HG03045 (cell line): ENCODE results near the gene EDC4.
"Not testable (repeated sequence)": the region's sequence is repeated elsewhere in the genome, so short reads cannot be mapped to it uniquely, and the experiment has no call there.

ENCODE experiments used
- ATAC-seq: cut with Tn5 transposase; IDR thresholded peaks from one replicate; pipeline ENCODE4 v1.9.1; 2021; ENCODE audit warnings: mild to moderate bottlenecking, moderate library complexity; ENCODE audit not compliant: unreplicated experiment

Gene EDC4

GRCh38 chr16:67909056-67909742 lies 36.3 kb downstream of the EDC4 start:
- no peak for ATAC-seq

- peak; percentile 55 for ATAC-seq
These were observed 37.3 kb downstream of the EDC4 start for GRCh38 chr16:67910158-67910557.

DNA sequence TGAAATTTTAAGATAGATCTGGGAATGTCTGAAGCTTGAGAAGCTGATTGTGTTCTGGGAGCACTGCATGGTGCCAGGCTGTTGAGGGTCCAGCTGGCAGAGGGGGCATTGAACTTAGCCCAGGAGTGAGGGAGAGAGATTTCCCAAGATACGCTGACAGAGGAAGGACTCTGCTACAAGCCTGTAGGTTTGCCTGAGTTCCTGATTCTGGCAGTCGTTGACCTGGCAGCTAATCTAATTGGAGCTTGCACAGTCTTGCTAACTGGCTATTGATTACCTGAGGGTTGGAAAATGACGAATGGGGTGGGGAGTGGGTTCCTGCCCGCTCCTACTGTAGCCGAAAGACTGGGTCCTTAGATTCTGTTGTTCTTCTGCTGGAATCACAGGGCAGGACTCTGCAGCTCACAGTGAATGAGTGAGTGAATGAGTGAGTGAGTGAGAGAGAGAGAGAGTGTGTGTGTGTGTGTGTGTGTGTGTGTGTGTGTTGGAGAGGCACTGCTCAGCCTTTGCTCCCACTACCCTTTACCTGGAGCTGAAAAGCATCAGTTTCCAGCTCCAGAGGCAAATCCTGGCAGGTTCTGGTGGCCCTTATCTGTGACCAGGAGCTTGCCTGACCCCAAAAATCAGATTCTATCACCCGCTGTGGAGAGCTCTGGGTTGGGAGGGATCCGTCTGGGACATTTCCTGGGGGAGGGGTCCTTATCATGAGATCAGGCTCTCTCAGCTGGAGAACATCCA lies 42.1 kb downstream of the EDC4 start:
- ATAC-seq = no peak

DNA sequence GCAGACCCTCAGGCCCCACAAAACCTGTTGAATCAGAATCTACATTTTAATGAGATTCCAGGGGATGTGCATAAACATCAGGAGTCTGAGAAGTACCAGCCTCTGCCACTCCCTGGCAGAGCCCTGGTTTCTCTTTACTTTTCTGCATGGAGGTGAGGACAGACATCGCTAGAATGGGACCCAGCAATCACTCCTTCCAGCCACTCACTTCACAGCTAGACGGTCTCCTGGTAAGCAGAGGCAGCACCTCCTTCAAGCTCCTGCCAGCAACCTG lies 42.6 kb downstream of the EDC4 start:
- not testable (repeated sequence) for ATAC-seq

- no peak for ATAC-seq
These were observed 43.2 kb downstream of the EDC4 start for GRCh38 chr16:67915831-67916723.

- ATAC-seq = no peak
These were observed 44.4 kb downstream of the EDC4 start for GRCh38 chr16:67917140-67917851.

- ATAC-seq = no peak
These were observed 45.0 kb downstream of the EDC4 start for GRCh38 chr16:67917852-67918236.

DNA sequence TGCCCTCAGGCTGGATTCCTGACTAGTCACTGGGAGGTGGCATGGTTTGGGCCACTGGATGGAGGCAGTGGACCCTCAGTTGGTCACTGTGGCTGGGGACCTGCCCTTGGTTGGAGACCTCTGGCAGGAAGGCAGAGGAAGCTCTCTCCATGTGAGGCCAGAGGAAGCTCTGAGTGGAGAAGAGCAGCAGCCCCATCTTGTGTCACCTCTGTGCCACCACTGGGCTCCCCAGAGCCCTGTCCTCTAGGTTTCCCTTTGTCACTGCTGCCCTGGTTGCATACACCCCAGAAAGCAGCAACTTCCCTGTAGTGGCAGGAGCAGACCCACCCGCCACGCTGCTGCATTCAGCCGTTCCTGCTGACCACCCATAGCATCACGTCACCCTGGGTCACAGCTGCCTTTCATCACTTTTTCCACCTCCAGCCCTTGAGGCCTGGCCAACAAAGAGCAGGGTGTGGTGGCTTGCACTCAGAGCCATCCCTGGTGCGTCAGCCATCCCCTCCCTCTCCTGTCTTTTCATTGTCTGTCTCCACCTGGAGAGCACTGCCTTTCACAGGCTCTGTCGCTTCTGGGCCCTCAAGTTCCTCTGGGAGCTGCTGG lies 46.9 kb downstream of the EDC4 start:
- no peak for ATAC-seq

GRCh38 chr16:67922221-67922620 lies 49.4 kb downstream of the EDC4 start:
- ATAC-seq = no peak

GRCh38 chr16:67922740-67923139 lies 49.9 kb downstream of the EDC4 start:
- ATAC-seq = no peak

DNA sequence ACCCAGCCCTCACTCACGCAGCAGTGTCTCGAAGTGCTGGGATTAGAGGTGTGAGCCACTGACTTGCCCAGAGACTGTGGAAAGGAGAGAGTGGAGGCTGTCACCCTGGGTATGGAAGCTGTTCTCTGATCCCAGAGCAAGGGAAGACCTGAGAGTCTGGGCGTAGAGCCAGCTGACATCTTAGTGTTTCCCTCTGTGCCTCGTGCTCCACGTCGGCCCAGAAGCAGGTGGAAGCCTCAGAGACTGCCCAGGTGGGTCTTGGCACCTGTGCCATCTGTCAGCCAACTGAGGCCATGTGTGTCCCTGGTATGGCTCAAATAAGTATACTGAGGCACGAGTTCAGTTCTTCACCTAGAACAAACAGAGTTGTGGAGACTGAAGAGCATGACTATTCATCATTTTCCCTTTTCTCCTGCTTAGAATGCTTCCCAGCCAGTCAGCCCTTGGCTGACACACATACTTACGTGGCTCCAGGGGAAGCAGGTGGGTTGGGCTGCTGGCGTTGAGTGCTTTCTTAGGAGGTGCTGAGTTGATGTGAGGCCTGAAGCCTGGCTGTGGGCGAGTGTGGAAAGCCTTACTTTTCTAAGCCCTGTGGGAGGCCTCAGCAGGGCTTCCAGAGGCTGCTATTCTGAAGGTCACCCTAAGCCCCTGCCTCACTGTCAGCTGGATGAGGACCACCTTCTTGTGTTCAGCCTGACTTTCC lies 50.7 kb downstream of the EDC4 start:
- no peak for ATAC-seq

DNA sequence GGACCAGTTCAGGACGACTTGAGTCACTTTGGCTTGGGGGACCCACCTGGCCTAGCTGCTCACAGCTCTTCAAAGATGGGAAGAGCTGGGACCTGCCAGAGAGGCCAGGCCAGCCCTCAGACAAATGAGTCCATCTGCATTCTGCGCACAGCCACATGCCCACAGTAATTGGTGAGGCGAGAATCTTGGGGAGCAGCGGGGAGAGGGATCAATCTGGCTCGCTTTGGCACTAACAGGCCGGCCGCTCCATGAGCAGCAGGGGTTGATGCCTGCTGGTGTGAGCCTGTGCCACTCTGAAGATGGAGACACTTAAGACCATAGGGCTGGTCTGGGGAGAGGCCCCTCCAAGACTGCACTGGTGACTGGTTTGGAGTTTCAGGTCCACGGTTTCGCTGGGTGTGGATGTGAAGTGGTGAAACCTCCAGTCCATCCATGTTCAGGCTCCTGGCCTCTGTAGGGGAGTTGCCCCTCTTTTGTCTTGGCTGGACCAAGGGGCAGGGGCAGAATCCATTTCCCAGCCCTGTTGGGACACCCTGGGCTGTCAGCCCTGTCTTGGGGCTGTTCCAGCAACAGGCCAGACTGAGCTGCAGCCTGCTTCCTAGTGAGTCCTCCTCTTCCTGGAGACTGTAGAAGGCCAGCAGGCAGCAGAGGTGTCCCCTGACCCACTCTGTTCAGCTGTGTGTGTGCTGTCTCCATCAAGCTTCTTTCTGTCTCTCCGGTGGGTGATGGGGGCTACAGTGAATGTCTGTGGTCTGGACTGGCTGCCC lies 51.5 kb downstream of the EDC4 start:
- ATAC-seq = no peak

DNA sequence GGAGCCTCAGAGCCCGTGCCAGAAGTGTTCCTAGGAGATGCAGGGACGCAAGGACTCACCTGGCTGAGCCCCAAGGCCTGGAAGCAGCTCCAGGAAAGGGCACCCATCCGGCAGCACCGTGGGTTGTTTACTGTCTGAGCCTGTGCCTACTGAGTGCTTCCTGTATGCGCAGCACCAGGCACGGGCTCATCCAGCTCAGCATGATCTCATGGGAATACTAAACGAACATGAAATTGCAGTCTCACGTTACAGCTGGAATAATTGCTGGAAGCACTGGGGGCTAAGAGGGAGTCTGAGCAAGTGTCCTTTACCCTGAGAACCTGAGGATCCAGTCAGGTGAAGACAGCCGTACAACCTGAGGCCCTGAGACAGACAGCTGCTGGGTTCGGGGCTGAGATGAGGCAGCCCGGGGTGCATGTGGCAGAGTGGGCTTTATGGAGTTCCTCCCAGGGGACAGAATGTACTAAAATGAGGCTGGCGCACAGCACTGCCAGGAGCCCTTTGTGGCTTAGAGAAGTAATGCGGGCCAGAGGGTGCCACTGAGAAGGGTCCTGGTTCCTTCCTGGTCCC lies 53.4 kb downstream of the EDC4 start:
- no peak for ATAC-seq

DNA sequence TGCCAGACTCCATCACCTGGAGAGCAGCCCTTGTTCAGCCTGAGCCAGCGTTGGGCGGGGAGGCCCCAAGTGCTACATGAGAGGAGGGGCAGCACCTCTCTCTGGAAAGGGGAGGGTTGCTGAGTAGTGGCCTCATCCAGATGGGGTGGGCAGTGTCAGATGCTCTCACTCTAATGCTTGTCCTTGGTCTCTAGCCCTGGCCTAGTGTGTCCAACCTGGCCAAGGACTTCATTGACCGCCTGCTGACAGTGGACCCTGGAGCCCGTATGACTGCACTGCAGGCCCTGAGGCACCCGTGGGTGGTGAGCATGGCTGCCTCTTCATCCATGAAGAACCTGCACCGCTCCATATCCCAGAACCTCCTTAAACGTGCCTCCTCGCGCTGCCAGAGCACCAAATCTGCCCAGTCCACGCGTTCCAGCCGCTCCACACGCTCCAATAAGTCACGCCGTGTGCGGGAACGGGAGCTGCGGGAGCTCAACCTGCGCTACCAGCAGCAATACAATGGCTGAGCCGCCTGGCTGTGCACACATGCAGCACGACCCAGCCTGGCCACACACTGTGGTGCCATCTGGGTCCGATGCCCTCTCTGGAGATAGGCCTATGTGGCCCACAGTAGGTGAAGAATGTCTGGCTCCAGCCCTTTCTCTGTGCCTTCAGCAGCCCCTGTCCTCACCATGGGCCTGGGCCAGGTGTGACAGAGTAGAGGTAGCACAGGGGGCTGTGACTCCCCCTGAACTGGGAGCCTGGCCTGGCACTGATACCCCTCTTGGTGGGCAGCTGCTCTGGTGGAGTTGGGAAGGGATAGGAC lies 54.5 kb downstream of the EDC4 start:
- ATAC-seq = no peak

GRCh38 chr16:67928147-67928546 lies 55.3 kb downstream of the EDC4 start:
- ATAC-seq = no peak

DNA sequence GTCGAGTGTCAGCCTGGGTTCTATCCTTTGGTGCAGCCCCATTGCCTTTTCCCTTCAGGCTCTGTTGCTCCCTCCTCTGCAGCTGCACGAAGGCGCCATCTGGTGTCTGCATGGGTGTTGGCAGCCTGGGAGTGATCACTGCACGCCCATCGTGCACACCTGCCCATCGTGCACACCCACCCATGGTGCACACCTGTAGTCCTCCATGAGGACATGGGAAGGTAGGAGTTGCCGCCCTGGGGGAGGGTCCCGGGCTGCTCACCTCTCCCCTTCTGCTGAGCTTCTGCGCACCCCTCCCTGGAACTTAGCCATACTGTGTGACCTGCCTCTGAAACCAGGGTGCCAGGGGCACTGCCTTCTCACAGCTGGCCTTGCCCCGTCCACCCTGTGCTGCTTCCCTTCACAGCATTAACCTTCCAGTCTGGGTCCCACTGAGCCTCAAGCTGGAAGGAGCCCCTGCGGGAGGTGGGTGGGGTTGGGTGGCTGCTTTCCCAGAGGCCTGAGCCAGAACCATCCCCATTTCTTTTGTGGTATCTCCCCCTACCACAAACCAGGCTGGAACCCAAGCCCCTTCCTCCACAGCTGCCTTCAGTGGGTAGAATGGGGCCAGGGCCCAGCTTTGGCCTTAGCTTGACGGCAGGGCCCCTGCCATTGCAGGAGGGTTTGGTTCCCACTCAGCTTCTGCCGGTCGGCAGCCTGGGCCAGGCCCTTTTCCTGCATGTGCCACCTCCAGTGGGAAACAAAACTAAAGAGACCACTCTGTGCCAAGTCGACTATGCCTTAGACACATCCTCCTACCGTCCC lies 55.9 kb downstream of the EDC4 start:
- ATAC-seq = no peak

DNA sequence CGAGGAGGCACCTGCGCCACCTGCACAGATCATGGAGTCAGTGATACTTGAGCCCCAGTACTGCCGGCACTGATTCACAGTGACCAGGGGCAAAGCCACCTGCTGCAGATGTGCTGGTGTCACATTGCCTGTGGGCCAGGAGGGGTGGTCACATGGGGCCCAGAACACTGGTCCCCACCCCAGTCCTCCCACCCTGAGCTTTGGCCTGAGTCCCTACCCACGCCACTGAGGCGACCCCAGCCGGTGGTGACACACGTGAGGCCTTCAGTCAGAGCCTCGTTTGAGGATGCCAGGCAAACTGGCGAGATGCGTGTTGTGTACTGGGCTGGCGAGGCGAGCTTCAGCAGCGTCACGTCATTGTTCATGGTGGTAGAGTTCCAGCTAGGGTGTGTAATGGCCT lies 57.3 kb downstream of the EDC4 start:
- ATAC-seq = no peak
